GM18511 (cell line): Measurements from ENCODE around the gene OR13F1.
"Not testable (repeated sequence)": the region's sequence is repeated elsewhere in the genome, so short reads cannot be mapped to it uniquely, and the experiment has no call there.

Experiments used
- ATAC-seq: cut with Tn5 transposase; IDR thresholded peaks from one replicate; pipeline ENCODE4 v1.9.1; 2021; ENCODE audit warnings: mild to moderate bottlenecking, moderate library complexity; ENCODE audit not compliant: unreplicated experiment

Gene OR13F1, protein sequence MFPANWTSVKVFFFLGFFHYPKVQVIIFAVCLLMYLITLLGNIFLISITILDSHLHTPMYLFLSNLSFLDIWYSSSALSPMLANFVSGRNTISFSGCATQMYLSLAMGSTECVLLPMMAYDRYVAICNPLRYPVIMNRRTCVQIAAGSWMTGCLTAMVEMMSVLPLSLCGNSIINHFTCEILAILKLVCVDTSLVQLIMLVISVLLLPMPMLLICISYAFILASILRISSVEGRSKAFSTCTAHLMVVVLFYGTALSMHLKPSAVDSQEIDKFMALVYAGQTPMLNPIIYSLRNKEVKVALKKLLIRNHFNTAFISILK

DNA sequence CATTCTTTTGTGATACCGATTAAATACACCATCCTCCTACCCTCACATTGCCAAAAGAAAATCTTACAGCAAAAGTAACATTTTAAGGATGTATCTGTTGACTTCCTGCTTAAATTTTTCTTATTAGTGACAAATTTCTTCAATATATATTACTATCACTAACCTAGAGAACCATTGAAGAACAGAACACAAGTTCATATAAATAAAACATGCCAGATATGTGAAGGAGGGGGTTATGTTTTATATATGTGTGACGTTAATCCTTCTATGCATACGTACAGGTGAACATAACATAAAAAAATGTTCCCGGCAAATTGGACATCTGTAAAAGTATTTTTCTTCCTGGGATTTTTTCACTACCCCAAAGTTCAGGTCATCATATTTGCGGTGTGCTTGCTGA is at the start of gene OR13F1:
TSS of gene OR13F1 (plus strand) at position 301 of the 400 bp plus-strand sequence. CDS start at position 301, 0 bp downstream.
- no peak for ATAC-seq

DNA sequence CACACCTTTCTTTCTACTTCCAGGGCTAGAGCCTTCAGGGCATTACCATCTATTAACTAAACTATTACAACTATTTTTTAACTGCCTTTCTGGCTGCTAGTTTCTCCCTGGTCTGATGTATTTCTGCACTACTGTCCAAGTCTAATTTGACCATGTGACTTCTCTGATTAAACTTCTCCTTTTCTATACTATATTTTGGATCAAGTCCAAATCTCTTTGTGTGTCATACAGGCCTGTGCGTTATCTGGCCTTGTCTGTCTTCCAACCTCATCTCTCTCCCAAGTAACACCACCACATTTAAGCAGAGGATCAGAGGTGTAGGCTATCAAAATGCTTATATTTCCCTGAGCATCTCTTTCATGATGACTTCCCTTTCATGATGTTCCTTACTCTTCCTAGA is 47.2 kb upstream of the OR13F1 start:
- no peak for ATAC-seq

DNA sequence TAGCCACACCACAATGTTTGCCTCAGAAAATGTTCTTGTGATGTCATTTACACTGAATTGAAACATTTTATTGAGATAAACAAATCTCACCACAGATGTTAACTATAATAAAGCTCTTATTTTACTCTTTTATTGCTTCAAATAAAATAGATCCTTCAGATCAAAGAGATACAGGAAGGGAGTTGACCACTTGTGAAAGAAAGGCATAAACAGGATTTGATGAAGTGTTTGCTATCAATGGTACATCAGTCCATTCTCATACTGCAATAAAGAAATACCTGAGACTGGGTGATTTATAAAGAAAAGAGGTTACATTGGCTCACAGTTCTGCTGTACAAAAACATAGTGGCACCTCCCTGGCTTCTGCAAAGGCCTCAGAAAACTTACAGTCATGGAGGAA is 40.2 kb upstream of the OR13F1 start:
- ATAC-seq = no peak

DNA sequence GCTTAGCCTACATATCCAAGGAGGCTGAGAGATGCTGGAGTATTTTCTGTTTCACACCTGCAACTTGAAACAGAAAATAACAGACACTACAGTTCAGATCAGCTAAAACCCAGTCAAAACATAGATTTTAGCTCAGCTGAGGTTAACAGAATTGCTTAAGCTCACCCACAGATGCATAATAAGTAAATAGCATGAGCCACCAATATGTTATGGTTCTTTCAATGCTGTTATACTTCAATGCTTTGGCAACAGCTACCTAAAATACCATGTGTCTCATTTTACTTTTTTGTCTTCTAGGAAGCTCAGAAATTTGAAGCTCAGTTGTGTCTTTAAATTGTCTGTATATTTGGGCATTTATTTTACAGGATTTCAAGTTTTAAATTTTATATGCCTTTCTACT is 35.8 kb upstream of the OR13F1 start:
- ATAC-seq = no peak

DNA sequence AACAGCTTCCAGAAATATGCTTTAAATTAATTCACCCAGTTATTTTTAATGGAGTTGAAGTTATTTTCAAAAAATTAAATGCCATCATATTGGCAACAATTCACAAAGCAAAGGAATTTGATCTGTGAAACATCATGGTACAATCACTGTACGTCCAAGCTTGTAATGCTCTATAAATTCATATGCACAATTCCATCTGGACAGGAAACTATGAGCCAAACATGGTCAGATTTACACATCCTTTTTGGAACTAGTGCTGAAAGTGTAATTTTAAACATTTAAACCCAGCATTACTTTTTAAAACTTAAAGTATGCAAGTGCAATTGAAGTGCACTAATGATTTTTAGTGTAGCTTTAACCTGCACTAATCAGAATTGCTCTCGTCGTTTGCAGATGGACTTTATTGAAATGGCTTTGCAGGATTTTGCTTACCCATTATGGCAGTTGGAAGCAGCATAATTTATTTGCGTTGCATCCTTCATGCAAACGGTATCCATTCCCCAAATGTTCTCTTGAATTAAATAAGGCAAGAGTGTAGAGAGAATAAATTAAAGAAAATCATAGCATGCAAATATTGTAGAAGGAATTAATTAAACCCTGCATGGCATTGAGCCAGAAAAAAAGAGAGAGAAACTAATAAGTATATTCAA is 21.0 kb upstream of the OR13F1 start:
- ATAC-seq = no peak

DNA sequence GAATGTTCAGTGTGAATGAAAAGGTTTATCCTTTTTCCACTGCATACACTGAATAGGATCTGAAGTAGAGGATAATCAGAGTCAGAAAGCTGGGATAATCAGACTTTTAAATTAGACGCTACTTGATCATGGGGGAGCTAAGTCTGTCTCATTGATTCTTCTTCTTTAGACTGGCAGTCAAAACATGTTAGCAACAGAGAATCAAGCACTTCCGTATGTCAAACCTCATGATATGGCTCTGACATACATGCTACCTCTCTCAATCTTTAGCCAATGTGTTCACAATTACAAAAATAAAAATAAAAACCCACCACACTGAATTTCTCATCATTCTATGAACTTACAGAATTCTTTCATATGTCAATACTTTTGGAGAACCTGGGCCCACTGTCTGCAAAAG is 19.0 kb upstream of the OR13F1 start:
- ATAC-seq = no peak

DNA sequence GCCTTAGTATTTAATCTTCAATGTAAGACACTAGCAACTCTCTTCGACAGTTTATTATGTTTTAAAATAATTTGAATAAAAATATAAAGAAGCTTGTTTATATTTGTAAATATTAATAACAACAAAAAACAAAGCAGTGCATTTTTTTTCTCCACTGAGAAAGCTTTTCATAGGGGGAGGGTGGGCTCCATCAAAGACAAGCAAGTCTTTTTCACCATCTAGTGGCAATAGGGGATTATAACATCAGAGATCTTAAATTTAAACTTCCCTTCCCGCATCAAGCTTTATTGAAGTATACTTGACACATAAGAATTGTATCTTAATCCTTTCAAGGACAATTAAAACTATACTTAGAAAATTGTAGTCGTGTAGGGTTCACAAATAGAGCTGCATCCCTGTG is 9.3 kb upstream of the OR13F1 start:
- ATAC-seq = no peak

DNA sequence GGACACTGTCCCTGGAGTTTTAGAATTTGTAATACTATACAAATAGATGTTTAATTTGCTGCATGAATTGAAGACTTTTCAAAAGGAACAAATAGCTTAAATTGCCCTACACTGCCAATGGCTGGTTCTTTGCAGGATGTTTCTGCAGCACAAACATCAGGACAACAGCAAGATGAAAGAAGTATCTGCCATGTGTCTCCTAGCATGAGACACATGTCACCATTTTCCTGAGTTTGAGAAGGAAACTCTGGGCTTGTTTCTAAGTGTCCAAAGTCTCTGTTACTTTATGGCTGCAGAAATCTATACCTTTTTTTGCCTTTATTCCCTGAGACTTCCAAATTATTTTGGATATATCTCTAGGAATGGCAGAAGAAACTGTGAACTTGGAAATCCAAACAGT is 623 bp upstream of the OR13F1 start:
- no peak for ATAC-seq

DNA sequence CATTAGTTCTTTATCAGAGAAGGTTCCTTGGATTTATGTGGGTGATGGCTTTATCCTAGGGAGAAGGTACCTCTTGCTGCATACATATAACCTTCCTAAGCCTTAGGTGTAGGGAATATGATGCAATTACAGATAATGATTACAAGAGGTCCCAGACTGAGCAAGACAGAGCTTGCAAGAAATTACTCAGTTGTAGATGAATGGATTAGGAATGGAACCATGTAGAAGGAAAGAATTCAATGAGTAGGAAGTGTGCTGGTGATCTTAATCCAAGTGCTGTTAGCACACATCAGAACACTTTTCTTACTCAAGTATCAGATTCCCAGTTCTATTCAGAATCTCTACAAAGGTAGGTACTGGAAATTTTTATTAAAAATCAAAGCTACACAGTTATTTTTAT is 2.5 kb downstream of the OR13F1 start:
- no peak for ATAC-seq

DNA sequence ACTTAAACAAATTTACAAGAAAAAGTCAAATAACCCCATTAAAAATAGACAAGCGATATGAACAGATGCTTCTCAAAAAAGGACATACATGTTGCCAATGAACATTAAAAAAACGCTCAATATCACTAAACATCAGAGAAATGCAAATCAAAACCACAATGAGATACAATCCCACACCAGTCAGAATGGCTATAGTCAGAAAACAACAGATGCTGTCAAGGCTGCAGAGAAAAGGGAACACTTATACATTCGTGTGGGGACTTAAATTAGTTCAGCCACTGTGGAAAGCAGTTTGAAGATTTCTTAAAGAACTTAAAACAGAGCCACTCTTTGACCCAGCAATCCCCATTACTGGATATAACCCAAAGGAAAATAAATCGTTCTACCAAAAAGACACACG is 10.8 kb downstream of the OR13F1 start:
- no peak for ATAC-seq

DNA sequence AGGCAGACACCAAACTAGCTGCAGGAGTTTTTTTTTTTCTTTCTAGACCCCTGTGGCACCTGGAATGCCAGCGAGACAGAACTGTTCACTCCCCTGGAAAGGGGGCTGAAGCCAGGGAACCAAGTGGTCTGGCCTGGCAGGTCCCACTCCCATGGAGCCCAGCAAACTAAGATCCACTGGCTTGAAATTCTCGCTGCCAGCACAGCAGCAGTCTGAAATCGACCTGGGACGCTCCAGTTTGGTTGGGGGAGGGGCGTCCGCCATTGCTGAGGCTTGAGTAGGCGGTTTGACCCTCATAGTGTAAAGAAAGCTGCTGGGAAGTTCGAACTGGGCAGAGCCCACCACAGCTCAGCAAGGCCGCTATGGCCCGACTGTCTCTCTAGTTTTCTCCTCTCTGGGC is 16.2 kb downstream of the OR13F1 start:
- ATAC-seq = not testable (repeated sequence)

DNA sequence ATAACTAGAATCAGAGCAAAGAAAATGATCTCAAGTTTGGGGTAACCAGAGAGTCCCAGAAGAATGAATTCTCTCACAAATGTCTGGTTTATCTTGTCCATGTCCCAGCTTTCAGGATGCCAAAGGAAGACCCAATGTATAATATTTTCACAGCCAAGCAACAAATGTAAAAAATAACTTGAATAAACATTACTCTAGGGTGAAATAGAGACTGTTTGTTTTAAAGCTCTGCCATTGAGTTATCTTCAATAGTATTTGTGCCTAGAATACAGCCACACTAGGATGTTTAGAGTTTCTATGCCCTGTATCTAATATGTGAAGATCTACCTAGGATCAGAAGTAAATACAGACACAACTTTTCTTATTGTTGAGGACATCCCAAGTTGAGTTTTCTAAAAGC is 23.0 kb downstream of the OR13F1 start, which contains the start of gene OR13C4:
TSS of gene OR13C4 (minus strand) at position 101 of the 400 bp plus-strand sequence. CDS start at position 101, 0 bp downstream.
- ATAC-seq = no peak

DNA sequence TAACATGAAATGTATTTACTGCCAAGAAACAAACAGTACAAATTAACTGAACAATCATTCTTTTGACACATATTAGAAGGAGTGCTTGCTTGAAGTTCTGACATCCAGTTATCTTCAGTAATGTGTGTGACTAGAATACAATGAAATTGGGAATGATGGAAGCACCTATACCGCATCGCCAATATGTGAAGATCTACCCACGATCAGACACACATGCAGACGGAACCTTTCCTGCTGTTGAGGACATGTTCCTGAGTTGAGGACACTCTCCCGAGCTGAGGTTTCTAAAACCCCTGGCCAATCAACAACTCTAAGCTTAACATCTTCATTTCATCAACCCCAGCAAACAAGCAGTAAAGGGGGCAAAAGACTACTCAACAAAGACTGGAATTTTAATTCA is 32.7 kb downstream of the OR13F1 start, which contains the start of gene OR13C3:
TSS of gene OR13C3 (minus strand) at position 101 of the 400 bp plus-strand sequence. CDS start 133 bp downstream, outside the sequence.
- no peak for ATAC-seq

DNA sequence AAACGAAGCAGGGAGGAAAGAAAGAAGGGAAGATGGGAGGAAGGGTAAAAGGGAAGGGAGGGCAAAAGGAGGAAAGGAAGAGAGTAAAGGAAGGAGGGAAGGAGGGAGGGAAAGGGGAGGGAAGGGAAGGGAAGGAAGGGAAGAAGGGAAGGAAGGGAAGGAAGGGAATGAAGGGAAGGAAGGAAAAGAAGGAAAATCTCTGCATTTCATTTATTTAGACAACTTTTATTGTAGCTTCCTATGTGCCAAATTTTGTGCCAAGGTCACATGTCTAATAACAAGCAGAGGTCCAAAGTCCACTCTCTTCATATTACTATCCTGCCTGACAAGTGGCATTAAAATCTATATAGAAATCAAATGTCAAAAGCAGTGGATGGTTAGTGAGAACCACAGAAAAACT is 35.2 kb downstream of the OR13F1 start:
- ATAC-seq = no peak

DNA sequence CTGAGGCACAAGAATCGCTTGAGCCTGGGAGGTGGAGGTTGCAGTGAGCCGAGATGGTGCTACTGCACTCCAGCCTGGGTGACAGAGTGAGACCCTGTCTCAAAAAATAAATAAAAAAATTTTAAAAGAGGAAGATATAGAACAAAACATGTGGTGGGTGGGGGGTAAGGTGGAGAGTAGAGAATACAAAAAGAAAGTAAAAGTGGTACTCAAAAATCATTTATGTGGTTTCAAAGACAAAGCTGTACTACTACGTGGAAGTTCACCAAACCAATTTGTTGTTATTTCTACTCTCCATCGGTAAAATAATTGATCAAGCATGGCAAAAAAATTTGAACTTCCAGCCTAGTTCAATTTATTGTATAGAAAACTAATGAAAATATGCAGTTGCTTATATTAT is 40.6 kb downstream of the OR13F1 start:
- no peak for ATAC-seq

DNA sequence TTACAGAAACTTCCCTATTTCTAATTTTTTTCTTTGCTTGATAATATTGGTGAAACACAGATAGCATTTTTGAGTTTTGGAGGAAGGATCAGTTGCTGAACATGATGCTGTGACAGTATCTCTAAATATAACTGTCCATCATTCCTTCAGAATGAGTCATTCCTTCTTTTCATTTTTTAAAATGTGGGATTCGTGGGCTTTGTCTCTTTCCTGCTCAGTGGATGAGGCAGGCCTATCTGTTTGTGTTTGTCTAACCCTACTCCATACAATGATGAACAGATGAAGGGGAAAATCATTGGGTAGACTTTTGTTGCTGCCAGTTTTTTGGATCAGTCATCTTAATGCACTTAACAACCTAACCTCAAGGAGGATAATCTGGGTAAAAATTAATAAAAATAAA is 49.2 kb downstream of the OR13F1 start:
- ATAC-seq = no peak
